AG09319 (cell line): ENCODE results near the gene DRD2.

Experiments
- DNase-seq: peaks from one replicate; pipeline ENCODE4 v3.0.0-alpha.2; 2010; ENCODE audit warnings: low read depth; ENCODE audit errors: extremely low read depth
- TF ChIP-seq, protein P1 (sequence below): IDR thresholded peaks from 2 replicates; pipeline ENCODE4 v1.5.1; 2011; ENCODE audit warnings: low read depth, mild to moderate bottlenecking, inconsistent platforms, low read length, moderate library complexity

Gene DRD2

DNA sequence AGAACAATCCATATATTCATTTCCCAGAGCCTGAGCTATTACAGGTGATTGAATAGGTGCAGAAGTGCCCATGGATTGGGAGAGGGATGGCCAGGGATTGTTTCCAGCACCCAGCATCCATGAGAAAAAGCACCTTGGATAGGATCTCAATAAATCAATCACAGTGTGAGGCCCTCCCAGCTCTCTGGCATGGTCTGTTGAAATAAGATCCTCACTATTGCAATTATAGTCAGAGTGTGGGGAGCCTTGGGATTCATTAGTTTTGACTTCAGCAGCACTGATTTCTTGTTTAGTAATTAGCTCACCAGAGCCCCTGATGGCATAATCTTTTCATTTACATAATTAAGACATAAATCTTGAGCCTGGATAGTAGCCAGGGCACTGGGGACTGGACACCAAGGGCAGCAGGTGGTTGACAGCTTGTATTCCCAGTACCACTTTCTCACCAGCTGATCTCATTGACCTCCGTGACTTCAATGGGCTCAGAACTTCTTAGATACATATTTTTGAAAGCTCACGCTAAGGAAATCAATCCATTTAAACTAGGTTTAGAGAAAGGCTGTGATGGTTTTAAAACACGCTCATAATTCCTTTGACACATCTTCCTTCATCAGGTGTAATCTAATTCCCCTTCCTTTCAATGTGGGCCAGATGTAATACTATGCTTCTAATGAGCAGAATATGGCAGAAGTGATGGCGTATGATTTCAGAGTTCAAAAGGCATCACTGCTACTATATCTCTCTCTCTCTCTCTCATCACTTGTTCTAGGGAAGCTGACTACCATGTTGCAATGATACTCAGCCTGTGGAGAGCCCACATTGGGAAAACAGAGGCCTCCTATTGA is 22.1 kb upstream of the DRD2 start:
- no peak for DNase-seq
- TF ChIP-seq, protein P1, sequence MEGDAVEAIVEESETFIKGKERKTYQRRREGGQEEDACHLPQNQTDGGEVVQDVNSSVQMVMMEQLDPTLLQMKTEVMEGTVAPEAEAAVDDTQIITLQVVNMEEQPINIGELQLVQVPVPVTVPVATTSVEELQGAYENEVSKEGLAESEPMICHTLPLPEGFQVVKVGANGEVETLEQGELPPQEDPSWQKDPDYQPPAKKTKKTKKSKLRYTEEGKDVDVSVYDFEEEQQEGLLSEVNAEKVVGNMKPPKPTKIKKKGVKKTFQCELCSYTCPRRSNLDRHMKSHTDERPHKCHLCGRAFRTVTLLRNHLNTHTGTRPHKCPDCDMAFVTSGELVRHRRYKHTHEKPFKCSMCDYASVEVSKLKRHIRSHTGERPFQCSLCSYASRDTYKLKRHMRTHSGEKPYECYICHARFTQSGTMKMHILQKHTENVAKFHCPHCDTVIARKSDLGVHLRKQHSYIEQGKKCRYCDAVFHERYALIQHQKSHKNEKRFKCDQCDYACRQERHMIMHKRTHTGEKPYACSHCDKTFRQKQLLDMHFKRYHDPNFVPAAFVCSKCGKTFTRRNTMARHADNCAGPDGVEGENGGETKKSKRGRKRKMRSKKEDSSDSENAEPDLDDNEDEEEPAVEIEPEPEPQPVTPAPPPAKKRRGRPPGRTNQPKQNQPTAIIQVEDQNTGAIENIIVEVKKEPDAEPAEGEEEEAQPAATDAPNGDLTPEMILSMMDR: no peak

DNA sequence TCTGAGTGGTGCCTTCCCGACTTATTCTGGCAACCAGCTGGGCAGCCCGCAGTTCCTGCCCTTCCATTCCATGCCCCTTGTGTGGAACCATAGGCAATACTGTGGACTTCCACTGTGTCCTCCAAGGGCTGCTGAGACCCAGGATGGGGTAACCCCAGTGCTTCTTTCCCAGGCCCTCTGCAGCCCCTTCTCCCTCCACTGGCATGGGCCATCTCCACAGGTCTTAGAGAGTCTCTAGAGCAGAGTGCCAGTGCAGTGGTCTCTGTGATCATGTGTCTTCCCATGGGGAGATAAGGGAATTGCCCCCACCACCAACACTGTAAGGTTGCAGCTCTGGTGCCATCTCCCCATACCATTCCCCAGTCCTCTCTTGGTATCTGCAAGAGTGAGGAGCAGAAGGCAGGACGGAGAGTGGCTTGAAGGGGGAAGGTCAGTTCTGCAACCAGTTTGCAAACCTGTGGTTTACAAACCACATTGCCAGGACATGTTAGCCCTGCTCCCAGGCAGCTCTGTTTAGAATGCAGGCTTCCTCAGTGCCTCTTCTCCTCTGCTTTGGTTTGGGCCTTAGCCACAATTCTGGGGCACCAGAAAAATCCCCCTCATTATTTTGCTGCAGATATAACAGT is 20.9 kb upstream of the DRD2 start:
- TF ChIP-seq, protein P1: no peak

DNA sequence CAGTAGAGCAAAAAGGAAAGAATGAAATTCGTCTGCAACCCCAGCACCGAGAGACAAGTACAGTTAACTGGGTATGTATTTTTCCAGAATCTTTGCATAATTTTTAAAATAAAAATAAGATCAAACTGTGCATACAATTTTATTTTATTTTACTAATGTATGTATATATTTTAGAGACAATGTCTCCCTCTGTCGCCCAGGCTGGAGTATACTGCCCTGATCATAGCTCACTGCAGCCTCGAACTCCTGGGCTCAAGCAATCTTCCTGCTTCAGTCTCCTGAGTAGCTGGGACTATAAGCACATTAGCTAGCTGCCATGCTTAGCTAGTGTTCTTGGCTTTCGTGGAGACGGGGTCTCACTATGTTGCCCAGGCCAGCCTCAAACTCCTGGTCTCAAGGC is 18.8 kb upstream of the DRD2 start:
- TF ChIP-seq, protein P1: no peak
- DNase-seq: no peak

More for the DNA sequence above, 20.9 kb upstream of the DRD2 start:
- no peak for DNase-seq

DNA sequence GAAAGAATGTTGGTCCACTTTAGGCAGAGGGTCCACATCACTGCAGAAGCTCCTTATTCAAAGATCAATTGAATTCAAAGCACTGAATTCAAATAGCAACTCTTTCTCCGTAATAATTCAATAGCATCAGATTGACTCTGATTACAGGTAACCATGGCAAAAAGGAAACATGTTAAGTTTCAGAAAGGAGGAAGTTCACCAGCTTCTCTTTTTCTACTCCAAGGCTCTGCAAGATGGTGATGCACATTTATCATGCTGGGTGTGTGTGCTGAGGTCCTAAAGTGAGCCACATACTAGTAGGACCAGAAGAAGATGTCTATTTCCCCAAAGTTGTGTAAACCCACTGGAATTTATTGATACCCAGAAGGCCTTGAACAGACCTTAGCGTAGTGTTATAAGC is 18.0 kb upstream of the DRD2 start:
- TF ChIP-seq, protein P1: no peak
- DNase-seq: no peak

DNA sequence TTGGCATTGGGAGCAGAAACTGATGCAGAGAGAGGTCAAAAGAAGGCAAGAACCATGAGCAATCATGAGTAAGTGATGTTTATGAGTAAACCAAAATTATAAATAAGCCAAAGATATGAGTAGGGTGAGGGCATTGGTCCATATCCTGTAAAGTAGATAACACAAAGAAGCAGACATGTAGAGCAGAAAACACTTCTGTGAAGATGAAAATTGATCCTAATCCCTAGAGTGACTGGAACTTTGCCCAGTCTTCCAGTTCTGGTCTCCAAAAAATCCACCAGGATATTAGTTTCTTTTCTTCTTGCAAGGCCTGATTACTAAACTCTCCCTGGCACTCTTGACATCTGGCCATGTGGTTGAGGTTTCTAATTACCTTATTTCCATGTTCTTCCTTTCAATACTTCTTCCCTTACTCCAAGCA is 13.7 kb upstream of the DRD2 start:
- TF ChIP-seq, protein P1: no peak
- no peak for DNase-seq

DNA sequence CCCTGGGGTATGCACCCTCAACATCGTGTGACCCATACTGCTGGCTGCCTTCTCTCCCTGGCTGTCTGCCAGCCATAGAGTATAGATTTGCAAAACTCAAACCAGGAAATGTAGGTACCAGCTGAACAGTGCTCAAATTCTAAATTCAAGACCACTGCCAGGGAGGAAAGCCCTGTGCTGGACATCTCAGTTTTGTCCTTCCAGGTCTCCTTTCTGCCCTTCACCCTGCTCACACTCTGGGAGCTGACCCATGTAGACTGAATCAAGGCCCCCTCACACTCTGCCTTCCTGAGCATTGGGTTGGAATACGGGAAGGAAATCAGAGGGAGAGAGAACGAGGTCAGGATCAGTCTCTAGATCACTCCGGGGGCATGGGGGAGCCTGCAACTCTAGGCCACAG is 12.4 kb upstream of the DRD2 start:
- DNase-seq: no peak
- TF ChIP-seq, protein P1: no peak

DNA sequence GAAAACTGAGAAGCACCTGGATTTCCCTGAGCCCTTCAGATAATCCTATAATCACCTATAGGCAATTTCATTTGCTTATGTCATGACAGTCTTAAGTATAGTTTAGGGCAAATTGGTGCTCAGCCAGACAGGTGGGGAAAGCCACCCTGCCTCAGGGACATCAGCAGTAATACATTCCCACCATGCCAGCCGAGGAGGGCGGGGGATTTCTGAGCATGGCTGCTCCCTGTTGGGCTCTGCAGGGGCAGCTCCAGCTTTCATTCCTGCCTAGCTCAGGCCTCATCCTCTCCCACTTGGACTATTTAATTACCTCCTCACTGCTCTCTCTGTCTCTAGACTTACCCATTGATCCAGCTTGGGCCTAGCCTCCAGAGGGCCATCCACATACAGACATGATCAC is 9.0 kb upstream of the DRD2 start:
- TF ChIP-seq, protein P1: no peak
- no peak for DNase-seq
